ENCODE measurements around the gene RYR2. TPM values are rescaled to one million over a fixed set of nuclear protein-coding genes. Genes with fewer than 3 reads are reported as not detected.

Gene RYR2
- polyA plus RNA-seq, 1 experiment: not detected

DNA sequence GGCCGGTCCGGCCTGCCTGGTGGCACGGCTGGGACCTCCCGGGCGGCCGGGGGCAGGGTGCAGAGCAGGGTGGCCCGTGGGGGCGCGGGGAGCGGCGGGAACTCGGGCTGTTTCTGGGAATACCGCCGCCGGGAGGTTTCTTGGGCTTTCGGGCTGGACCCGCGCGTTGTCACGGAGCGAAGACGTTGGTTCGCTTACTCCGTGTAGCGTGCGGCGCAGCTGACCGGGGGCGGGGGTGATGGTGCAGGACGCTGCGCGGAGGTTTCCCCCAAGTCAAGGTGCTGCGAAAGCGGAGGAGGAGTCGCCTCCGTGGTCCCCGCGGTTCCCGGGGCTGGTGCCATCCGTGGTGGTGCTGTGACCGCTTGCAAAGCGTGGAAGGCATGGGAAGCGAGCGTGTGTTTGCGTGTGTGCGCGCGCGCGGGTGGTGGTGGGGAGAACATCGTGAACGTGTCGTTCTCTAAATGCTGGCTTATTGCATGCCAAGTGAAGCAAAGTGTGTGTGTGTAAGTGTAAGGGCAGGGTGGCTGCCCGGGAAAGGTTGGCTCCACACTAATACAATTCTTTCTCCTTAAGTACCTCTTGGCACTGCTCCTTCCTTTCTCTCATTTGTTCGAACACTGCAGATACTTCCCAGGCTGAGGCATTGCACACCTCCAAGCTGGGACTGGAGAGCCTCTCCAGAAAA, 1.1 kb downstream of the RYR2 start:
- TF ChIP-seq, protein P1, sequence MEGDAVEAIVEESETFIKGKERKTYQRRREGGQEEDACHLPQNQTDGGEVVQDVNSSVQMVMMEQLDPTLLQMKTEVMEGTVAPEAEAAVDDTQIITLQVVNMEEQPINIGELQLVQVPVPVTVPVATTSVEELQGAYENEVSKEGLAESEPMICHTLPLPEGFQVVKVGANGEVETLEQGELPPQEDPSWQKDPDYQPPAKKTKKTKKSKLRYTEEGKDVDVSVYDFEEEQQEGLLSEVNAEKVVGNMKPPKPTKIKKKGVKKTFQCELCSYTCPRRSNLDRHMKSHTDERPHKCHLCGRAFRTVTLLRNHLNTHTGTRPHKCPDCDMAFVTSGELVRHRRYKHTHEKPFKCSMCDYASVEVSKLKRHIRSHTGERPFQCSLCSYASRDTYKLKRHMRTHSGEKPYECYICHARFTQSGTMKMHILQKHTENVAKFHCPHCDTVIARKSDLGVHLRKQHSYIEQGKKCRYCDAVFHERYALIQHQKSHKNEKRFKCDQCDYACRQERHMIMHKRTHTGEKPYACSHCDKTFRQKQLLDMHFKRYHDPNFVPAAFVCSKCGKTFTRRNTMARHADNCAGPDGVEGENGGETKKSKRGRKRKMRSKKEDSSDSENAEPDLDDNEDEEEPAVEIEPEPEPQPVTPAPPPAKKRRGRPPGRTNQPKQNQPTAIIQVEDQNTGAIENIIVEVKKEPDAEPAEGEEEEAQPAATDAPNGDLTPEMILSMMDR (IDR thresholded peaks at IDR 0.05; ENCODE audit: low read depth, low read length): no peak
- POLR2A ChIA-PET: no interaction called here
- no peak overlapping the region for H3K4me3 ChIP-seq (ENCODE audit: low read depth, low read length)
- no peaks in the 10 kb centered on the region; the same call in 1 of the 2 replicates for H3K9me3 ChIP-seq (ENCODE audit: control insufficient read depth, insufficient read depth, low read length)
- no peak for DNase-seq (ENCODE audit: low read depth, low spot score)
- peaks cover 12% of the 10 kb centered on the region for H3K27me3 ChIP-seq (ENCODE audit: control insufficient read depth, insufficient read depth, low read length)
- CTCF ChIA-PET: no interaction called here
- H3K27ac ChIP-seq (ENCODE audit: low read depth, low read length): no peak overlapping the region

DNA sequence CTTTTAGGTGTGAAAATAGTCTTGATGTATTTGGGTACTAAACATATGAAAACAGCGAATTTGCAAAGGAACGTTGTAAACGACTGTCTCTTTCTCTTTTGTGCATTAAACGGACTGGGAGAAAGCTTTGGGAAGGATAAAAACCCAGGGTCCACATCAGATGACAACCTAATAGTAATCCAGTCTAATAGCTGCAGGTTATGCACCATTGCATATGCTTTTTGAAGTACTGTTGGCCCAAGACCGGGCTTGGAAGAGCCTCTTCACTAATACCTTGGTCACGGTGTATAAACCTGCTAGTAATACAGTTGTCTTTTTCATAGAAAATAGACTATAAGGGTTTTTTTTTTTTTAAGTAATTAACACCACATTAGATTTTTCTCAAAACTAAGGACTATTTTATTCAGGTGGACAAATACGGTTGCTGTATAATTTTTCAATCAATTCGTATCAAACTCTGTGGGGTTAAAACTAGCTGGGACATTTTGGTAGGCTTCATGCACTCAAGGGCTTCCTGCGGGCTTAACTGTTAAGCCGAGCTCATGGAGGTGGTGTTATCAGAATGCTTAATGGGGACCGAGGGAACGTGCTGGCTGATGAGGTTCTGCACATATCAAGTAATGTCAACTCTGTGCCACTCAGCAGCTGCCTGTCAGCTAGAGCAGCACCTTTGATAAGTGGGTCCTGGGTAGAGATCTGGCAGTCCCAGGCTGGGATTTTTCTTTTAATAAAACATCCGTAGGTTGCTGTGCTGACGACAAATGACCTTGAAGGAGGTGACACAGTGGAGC, 2.1 kb downstream of the RYR2 start:
- POLR2A ChIA-PET: no interaction called here
- Histone ChIP-seq H3K4me3 (ENCODE audit: low read depth, low read length) (no peak overlapping the region), H3K27me3 (ENCODE audit: control insufficient read depth, insufficient read depth, low read length) (peaks cover 12% of the 10 kb centered on the region), H3K9me3 (ENCODE audit: control insufficient read depth, insufficient read depth, low read length) (no peaks in the 10 kb centered on the region; the same call in 1 of the 2 replicates), H3K27ac (ENCODE audit: low read depth, low read length) (no peak overlapping the region)
- TF ChIP-seq, protein P1 (IDR thresholded peaks at IDR 0.05; ENCODE audit: low read depth, low read length): no peak
- DNase-seq (ENCODE audit: low read depth, low spot score): no peak
- CTCF ChIA-PET: no interaction called here

DNA sequence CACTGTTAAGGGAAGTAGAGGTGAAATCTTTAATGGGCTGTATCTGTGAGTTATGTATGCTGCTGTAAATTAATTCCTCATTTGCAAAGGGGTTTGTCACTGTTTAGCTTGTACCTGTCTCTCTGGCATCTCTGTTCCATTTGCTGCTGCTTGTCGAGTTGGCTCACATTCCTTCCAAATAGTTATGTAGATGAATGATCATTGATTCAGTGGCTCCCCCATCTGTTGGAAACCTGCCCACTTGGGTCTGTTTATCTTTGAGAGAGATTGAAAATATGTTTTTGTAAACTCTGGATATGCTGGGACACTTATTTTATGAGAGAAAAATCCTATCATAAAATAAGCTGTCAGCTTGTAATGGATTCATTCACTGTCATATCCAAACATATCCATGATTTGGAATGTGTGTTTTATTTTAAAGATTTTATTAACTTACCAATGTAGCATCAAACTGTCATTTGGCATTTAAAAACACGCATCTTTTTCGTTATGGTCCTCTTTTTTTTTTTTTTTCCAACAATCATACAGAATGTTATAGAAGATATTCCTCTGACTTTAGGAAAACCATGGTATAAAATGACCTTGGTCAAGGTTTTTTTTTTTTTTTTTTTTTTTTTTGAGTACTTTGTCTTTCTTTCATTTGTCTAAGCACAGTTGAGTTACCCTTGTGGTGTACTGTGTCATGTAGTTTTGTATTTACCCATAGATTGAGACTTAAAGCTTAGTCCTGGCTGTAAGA, 3.5 kb downstream of the RYR2 start:
- TF ChIP-seq, protein P1 (IDR thresholded peaks at IDR 0.05; ENCODE audit: low read depth, low read length): no peak
- DNase-seq (ENCODE audit: low read depth, low spot score): no peak
- no peak overlapping the region for H3K4me3 ChIP-seq (ENCODE audit: low read depth, low read length)
- H3K27ac ChIP-seq (ENCODE audit: low read depth, low read length): no peak overlapping the region
- ChIA-PET POLR2A (no interaction called here), CTCF (interaction anchor here (0.7 kb wide), 1 partner anchor 10 kb away, joined by 3 read pairs; no protein-coding TSS in a partner anchor)
- H3K9me3 ChIP-seq (ENCODE audit: control insufficient read depth, insufficient read depth, low read length): no peaks in the 10 kb centered on the region; the same call in 1 of the 2 replicates
- peaks cover 12% of the 10 kb centered on the region for H3K27me3 ChIP-seq (ENCODE audit: control insufficient read depth, insufficient read depth, low read length)

DNA sequence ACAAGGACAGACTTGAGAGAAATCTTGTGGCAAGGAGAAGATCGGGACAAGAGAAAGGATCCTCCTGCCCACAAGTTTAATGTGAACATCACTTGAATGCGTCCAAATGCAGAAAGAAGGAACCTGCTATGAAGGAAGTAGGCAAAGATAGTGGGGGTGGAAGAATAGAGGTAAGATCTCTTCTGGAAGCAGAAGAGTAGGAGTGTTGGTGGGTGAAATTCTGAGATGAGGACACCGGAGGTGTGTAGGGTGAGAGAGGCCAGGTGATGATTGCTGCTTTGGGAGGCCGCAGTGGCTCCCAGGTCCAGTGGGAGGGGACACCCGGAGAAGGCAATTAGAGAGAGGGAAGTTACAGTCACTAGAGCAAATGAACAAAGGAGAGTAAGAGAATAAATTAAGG, 6.8 kb downstream of the RYR2 start:
- Histone ChIP-seq H3K9me3 (ENCODE audit: control insufficient read depth, insufficient read depth, low read length) (no peaks in the 10 kb centered on the region), H3K27ac (ENCODE audit: low read depth, low read length) (no peak overlapping the region), H3K27me3 (ENCODE audit: control insufficient read depth, insufficient read depth, low read length) (peaks cover 2% of the 10 kb centered on the region), H3K4me3 (ENCODE audit: low read depth, low read length) (no peak overlapping the region)
- TF ChIP-seq, protein P1 (IDR thresholded peaks at IDR 0.05; ENCODE audit: low read depth, low read length): no peak
- no peak for DNase-seq (ENCODE audit: low read depth, low spot score)
- POLR2A ChIA-PET: no interaction called here
- CTCF ChIA-PET: no interaction called here

Measured in AG04450 (cell line).